Testis (tissue), 3 donors: ENCODE results near the gene CORO2B. TPM values are rescaled to one million over a fixed set of nuclear protein-coding genes. Genes with fewer than 3 reads are reported as not detected.

Experiments used
- DNase-seq: peaks from one replicate; pipeline ENCODE4 v3.0.0-alpha.2; 2019
- H3K27ac ChIP-seq, 2 donors: fragments of 200-600 bp; sonication (generic); one replicate each; pipeline ENCODE4 v1.5.1; 2019
- H3K27me3 ChIP-seq: fragments of 200-600 bp; sonication (generic); one replicate; pipeline ENCODE4 v1.5.1; 2019
- H3K36me3 ChIP-seq: fragments of 200-600 bp; sonication (generic); one replicate; pipeline ENCODE4 v1.5.1; 2017; ENCODE audit warnings: low read depth; ENCODE audit errors: missing control alignments
- H3K4me1 ChIP-seq: fragments of 200-600 bp; sonication (generic); one replicate; pipeline ENCODE4 v1.5.1; 2019
- H3K4me3 ChIP-seq, 2 donors: fragments of 200-600 bp; sonication (generic); one replicate each; pipeline ENCODE4 v1.5.1; 2017 to 2019
- H3K9me3 ChIP-seq: fragments of 200-600 bp; sonication (generic); one replicate; pipeline ENCODE4 v1.5.1; 2017
- POLR2A ChIP-seq: fragments of 450-650 bp; IDR thresholded peaks from one replicate; pipeline ENCODE4 v1.6.1; 2017; ENCODE audit warnings: antibody characterized with exemption, mild to moderate bottlenecking, moderate library complexity
- WGBS, 2 donors: methylation state at CpG; one replicate each; pipeline ENCODE4 v1.1.5; 2018; 5-methylcytosine and 5-hydroxymethylcytosine counted together
- intact Hi-C: fragments of 100-400 bp; cut with DNase I; formaldehyde crosslinking; loops from one replicate; pipeline ENCODE4 v1.15.1; 2023; ENCODE audit warnings: low total_unique reads
- polyA plus RNA-seq: library from polyadenylated mRNA; stranded (reverse); fragments of 350-450 nt; fragmentation: Illumina TruSeq; extraction: RNeasy Lipid Tissue Mini Kit (QIAGEN cat#74804); gene quantifications from one replicate; pipeline ENCODE4 v1.2.3, GENCODE V29; 2014; ENCODE audit warnings: low read depth, low replicate concordance; ENCODE audit not compliant: insufficient read depth
- total RNA-seq, 2 donors: library from RNA; depleted of rRNA; stranded (reverse); fragments of >200 nt; gene quantifications; one replicate each; pipeline ENCODE4 v1.2.3, GENCODE V29; 2016
- TF ChIP-seq, protein P1 (sequence below), 3 experiments: fragments of 450-650 bp in 2 of 3; fragments of 200-600 bp in 1 of 3; sonication (generic) in 1 of 3; IDR thresholded peaks; one replicate each; pipeline ENCODE4 v1.5.1; 2016 to 2019; ENCODE audit warnings: antibody characterized with exemption in 3 of 3, mild to moderate bottlenecking in 2 of 3, moderate library complexity in 1 of 3

Gene CORO2B
- total and polyA plus RNA-seq, 3 donors from 2014 or later: 1.4 to 4.3 (median 2.2) TPM

DNA sequence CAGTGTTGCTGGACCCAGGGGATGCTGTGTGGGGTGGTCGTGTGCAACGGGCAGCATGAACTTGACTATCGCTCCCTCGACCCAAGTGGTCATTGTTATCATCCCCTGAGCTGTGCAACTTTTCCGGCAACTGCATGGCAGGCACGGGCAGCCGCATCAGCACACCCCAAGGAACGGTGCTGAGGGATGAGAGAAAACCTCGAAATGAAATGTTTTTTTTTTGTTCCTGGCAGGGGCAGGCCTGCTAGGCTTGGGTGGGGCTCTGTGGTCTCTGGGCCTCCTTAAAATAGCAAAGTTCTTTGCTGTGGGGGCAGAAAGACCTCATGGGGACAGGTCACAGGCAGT, 51.4 kb downstream of the CORO2B start:
- no peaks in the 10 kb centered on the region for H3K36me3 ChIP-seq
- 89 to 92% methylated on average over 9 of the region's 9 CpGs for WGBS, 2 donors
- no peaks in the 10 kb centered on the region for H3K27me3 ChIP-seq
- no peak for TF ChIP-seq POLR2A
- TF ChIP-seq, protein P1, sequence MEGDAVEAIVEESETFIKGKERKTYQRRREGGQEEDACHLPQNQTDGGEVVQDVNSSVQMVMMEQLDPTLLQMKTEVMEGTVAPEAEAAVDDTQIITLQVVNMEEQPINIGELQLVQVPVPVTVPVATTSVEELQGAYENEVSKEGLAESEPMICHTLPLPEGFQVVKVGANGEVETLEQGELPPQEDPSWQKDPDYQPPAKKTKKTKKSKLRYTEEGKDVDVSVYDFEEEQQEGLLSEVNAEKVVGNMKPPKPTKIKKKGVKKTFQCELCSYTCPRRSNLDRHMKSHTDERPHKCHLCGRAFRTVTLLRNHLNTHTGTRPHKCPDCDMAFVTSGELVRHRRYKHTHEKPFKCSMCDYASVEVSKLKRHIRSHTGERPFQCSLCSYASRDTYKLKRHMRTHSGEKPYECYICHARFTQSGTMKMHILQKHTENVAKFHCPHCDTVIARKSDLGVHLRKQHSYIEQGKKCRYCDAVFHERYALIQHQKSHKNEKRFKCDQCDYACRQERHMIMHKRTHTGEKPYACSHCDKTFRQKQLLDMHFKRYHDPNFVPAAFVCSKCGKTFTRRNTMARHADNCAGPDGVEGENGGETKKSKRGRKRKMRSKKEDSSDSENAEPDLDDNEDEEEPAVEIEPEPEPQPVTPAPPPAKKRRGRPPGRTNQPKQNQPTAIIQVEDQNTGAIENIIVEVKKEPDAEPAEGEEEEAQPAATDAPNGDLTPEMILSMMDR (IDR thresholded peaks at IDR 0.05): no peak
- DNase-seq: no peak
- intact Hi-C loops: no loop called here
- no peaks in the 10 kb centered on the region for H3K9me3 ChIP-seq
- H3K4me1 ChIP-seq: no peaks in the 10 kb centered on the region
- no peak overlapping the region for H3K27ac ChIP-seq
- no peak overlapping the region for H3K4me3 ChIP-seq

GRCh38 chr15:68630836-68631235, 52.0 kb downstream of the CORO2B start:
- H3K4me1 ChIP-seq: no peaks in the 10 kb centered on the region
- WGBS, 2 donors: 84 to 86% methylated on average over 7 to 8 of the region's 8 CpGs
- intact Hi-C loops: no loop called here

GRCh38 chr15:68631601-68632051, 52.8 kb downstream of the CORO2B start:
- Histone ChIP-seq H3K27me3 (no peaks in the 10 kb centered on the region), H3K4me3 (no peak overlapping the region), H3K4me1 (no peaks in the 10 kb centered on the region), H3K27ac (no peak overlapping the region), H3K9me3 (no peaks in the 10 kb centered on the region), H3K36me3 (no peaks in the 10 kb centered on the region)
- no peak for DNase-seq
- TF ChIP-seq, protein P1 (IDR thresholded peaks at IDR 0.05): no peak
- TF ChIP-seq POLR2A: no peak
- WGBS, 2 donors: 70 to 78% methylated on average over 6 of the region's 6 CpGs
- intact Hi-C loops: no loop called here

More at GRCh38 chr15:68630836-68631235, 52.0 kb downstream of the CORO2B start:
- no peaks in the 10 kb centered on the region for H3K9me3 ChIP-seq
- no peaks in the 10 kb centered on the region for H3K27me3 ChIP-seq
- H3K27ac ChIP-seq: no peak overlapping the region
- TF ChIP-seq, protein P1 (IDR thresholded peaks at IDR 0.05): no peak
- no peak for TF ChIP-seq POLR2A
- no peak for DNase-seq
- no peak overlapping the region for H3K4me3 ChIP-seq
- no peaks in the 10 kb centered on the region for H3K36me3 ChIP-seq

DNA sequence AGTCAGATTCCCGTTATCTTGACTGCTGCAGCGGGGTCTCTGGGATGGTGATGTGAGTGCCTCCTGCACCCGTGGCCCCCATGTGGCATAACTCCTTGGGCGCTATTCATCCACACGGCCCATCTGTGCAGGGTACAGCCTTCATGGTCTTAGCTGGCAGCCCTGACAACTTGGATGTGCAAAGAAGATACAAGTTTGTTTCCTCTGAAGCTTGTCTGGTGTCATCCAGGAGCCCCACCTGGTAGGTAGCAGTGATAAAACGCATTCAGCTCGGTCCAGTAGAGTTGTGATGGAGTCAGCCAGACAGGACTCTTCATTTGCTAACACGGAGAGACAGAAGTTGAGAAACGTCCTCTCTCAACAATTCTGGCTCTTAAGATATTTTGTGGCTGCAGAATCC, 53.3 kb downstream of the CORO2B start:
- H3K4me3 ChIP-seq: no peak overlapping the region
- no peaks in the 10 kb centered on the region for H3K4me1 ChIP-seq
- no peaks in the 10 kb centered on the region for H3K27me3 ChIP-seq
- no peak for DNase-seq
- H3K36me3 ChIP-seq: no peaks in the 10 kb centered on the region
- TF ChIP-seq, protein P1 (IDR thresholded peaks at IDR 0.05): no peak
- no peak for TF ChIP-seq POLR2A
- WGBS, 2 donors: 86 to 89% methylated on average over 8 to 9 of the region's 9 CpGs
- no peak overlapping the region for H3K27ac ChIP-seq
- intact Hi-C loops: no loop called here
- no peaks in the 10 kb centered on the region for H3K9me3 ChIP-seq
